Measurements from ENCODE around the gene CHST1. TPM values are rescaled to one million over a fixed set of nuclear protein-coding genes. Genes with fewer than 3 reads are reported as not detected.

CHST1 gene
- total and polyA plus RNA-seq, 10 of the 15 experiments (the other 5 are each of a cell fraction or from before 2014, with no cell fraction given) = not detected

GRCh38 chr11:45683271-45684058, 18.0 kb upstream of the CHST1 start:
- POLR2A ChIA-PET = no interaction called here
- intact Hi-C loops (cut with micrococcal nuclease; ENCODE audit: unreplicated experiment) = no loop called here
- SMC1A ChIA-PET (ENCODE audit: uncharacterized antibody, unreplicated experiment) = no interaction called here

More at GRCh38 chr11:45683271-45684058, 18.0 kb upstream of the CHST1 start:
- CTCF ChIA-PET = no interaction called here
- 23% methylated on average over 8 of the region's 8 CpGs for WGBS (ENCODE audit: insufficient coverage, insufficient replicate concordance, low lambda C conversion rate, missing lambda C conversion rate)
- RAD21 ChIA-PET (ENCODE audit: unreplicated experiment) = no interaction called here
- Histone ChIP-seq H3K9ac (ENCODE audit: control insufficient read depth, insufficient read depth, low read length) (no peak overlapping the region), H4K20me1 (ENCODE audit: control insufficient read depth, insufficient read depth) (no peaks in the 10 kb centered on the region), H3K79me2 (ENCODE audit: control insufficient read depth, insufficient read depth, low read length) (no peaks in the 10 kb centered on the region), H3K27me3 (replicated peaks in 1 of 2; ENCODE audit: control insufficient read depth in 2 of 2, insufficient read depth in 2 of 2, low read length in 1 of 2) (peaks cover 0 to 1% of the 10 kb centered on the region in 2 experiments; a peak in 2 of 4 replicates), H3K4me3 (no peak overlapping the region), H3K36me3 (ENCODE audit: control insufficient read depth in 2 of 2, insufficient read depth in 2 of 2, low read length in 1 of 2) (no peaks in the 10 kb centered on the region), H3K4me1 (ENCODE audit: control insufficient read depth, insufficient read depth, low read length) (no peaks in the 10 kb centered on the region), H2AFZ (ENCODE audit: control insufficient read depth, low read depth, low read length) (no peak overlapping the region), H3K9me3 (replicated peaks; ENCODE audit: control insufficient read depth, insufficient read depth, low read length) (no peaks in the 10 kb centered on the region), H3K27ac (ENCODE audit: control insufficient read depth, insufficient read depth) (no peak overlapping the region), H3K4me2 (ENCODE audit: control insufficient read depth, insufficient read depth) (no peak overlapping the region)
- ATAC-seq (no peak), FAIRE-seq (no peak), DNase-seq (ENCODE audit: low read depth, low spot score) (no peak)
- no TSS peak for BruUV-seq (replicated peaks)
- TF ChIP-seq, protein P1, sequence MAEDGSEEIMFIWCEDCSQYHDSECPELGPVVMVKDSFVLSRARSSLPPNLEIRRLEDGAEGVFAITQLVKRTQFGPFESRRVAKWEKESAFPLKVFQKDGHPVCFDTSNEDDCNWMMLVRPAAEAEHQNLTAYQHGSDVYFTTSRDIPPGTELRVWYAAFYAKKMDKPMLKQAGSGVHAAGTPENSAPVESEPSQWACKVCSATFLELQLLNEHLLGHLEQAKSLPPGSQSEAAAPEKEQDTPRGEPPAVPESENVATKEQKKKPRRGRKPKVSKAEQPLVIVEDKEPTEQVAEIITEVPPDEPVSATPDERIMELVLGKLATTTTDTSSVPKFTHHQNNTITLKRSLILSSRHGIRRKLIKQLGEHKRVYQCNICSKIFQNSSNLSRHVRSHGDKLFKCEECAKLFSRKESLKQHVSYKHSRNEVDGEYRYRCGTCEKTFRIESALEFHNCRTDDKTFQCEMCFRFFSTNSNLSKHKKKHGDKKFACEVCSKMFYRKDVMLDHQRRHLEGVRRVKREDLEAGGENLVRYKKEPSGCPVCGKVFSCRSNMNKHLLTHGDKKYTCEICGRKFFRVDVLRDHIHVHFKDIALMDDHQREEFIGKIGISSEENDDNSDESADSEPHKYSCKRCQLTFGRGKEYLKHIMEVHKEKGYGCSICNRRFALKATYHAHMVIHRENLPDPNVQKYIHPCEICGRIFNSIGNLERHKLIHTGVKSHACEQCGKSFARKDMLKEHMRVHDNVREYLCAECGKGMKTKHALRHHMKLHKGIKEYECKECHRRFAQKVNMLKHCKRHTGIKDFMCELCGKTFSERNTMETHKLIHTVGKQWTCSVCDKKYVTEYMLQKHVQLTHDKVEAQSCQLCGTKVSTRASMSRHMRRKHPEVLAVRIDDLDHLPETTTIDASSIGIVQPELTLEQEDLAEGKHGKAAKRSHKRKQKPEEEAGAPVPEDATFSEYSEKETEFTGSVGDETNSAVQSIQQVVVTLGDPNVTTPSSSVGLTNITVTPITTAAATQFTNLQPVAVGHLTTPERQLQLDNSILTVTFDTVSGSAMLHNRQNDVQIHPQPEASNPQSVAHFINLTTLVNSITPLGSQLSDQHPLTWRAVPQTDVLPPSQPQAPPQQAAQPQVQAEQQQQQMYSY (CRISPR knock-in tag; IDR thresholded peaks at IDR 0.05) = no peak
- TF ChIP-seq ATF2 (IDR thresholded peaks at IDR 0.05; ENCODE audit: low read length) (no peak), SMARCA5 (IDR thresholded peaks at IDR 0.05) (no peak), ZBED1 (IDR thresholded peaks at IDR 0.05; ENCODE audit: borderline replicate concordance) (no peak), E4F1 (IDR thresholded peaks at IDR 0.05; ENCODE audit: borderline replicate concordance, partially characterized antibody) (no peak)
- TF ChIP-seq, protein P2, sequence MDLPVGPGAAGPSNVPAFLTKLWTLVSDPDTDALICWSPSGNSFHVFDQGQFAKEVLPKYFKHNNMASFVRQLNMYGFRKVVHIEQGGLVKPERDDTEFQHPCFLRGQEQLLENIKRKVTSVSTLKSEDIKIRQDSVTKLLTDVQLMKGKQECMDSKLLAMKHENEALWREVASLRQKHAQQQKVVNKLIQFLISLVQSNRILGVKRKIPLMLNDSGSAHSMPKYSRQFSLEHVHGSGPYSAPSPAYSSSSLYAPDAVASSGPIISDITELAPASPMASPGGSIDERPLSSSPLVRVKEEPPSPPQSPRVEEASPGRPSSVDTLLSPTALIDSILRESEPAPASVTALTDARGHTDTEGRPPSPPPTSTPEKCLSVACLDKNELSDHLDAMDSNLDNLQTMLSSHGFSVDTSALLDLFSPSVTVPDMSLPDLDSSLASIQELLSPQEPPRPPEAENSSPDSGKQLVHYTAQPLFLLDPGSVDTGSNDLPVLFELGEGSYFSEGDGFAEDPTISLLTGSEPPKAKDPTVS (IDR thresholded peaks at IDR 0.05; ENCODE audit: low read depth, low read length) = no peak
- in situ Hi-C loops (cut with MboI) = no loop called here
